Testis (tissue), 2 donors: Measurements from ENCODE around the gene ZNF207.

ENCODE experiments used
- POLR2A ChIP-seq: fragments of 450-650 bp; IDR thresholded peaks from one replicate; pipeline ENCODE4 v1.6.1; 2017; ENCODE audit warnings: antibody characterized with exemption, mild to moderate bottlenecking, moderate library complexity
- TF ChIP-seq, protein P1 (sequence below), 3 experiments: fragments of 450-650 bp in 2 of 3; fragments of 200-600 bp in 1 of 3; sonication (generic) in 1 of 3; IDR thresholded peaks; one replicate each; pipeline ENCODE4 v1.5.1; 2016 to 2019; ENCODE audit warnings: antibody characterized with exemption in 3 of 3, mild to moderate bottlenecking in 2 of 3, moderate library complexity in 1 of 3

DNA sequence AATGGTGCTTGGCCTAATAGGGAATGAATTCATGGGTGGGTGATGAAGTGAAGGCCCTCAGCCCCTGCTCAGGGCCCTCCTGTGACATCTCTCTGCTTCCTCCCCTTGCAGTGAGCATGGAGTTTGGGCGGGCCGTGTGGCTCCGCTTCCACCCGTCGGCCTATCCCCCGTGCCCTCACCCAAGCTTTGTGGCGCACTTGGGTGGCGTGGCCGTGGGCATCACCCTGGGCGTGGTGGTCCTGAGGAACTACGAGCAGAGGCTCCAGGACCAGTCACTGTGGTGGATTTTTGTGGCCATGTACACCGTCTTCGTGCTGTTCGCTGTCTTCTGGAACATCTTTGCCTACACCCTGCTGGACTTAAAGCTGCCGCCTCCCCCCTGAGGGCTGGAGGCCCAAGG, 29.1 kb upstream of the ZNF207 start:
- TF ChIP-seq, protein P1, sequence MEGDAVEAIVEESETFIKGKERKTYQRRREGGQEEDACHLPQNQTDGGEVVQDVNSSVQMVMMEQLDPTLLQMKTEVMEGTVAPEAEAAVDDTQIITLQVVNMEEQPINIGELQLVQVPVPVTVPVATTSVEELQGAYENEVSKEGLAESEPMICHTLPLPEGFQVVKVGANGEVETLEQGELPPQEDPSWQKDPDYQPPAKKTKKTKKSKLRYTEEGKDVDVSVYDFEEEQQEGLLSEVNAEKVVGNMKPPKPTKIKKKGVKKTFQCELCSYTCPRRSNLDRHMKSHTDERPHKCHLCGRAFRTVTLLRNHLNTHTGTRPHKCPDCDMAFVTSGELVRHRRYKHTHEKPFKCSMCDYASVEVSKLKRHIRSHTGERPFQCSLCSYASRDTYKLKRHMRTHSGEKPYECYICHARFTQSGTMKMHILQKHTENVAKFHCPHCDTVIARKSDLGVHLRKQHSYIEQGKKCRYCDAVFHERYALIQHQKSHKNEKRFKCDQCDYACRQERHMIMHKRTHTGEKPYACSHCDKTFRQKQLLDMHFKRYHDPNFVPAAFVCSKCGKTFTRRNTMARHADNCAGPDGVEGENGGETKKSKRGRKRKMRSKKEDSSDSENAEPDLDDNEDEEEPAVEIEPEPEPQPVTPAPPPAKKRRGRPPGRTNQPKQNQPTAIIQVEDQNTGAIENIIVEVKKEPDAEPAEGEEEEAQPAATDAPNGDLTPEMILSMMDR (IDR thresholded peaks at IDR 0.05), result no peak
- TF ChIP-seq POLR2A, result no peak
